ENCODE data around the gene ARHGAP10.
"Not testable (repeated sequence)": the region's sequence is repeated elsewhere in the genome, so short reads cannot be mapped to it uniquely, and the experiment has no call there.

Gene ARHGAP10

GRCh38 chr4:147853706-147854105, 121.8 kb downstream of the ARHGAP10 start:
- DNase-seq (ENCODE audit: low spot score) = peak; percentile 82

DNA sequence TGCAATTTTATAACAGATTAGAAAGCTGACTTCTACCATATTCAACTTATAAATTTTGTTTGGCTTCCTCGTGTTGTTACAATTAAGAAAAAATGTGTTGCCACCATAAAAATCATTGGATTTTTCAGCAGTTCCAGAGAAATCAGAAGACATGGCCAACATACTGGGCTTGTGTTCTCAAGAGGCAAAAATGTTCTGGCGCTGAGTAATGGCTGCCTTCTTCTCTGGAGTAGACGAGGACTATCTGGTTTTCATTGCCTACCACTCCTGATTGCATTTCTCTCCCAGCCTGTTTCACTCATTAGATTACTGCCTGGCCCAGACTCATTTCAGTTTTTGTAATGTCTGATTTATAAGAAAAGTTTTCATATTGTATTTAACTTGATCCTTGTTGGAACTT, 122.3 kb downstream of the ARHGAP10 start:
- DNase-seq (ENCODE audit: low spot score) = no peak

- DNase-seq (ENCODE audit: low spot score) = no peak
Observed at GRCh38 chr4:147855571-147856009, 123.7 kb downstream of the ARHGAP10 start.

DNA sequence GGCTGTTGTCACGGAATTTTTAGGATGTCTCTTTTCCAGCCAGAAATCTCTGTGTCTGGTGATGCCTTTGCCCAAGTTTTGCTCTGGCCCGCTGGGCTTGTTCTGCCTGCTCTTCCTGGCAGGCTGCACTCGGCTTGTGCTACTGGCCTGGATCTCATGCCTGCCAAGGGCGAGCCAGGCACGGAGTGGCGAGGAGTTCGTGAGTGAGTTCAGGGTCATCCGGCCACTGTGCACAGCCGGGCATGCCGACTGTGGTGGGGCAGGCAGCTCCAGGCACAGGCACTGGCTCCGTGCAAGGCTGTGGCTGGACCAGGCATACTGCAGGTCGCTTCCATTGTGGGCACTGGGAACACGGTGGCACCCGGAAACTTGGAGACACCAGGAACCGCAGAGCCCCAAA, 129.1 kb downstream of the ARHGAP10 start:
- DNase-seq (ENCODE audit: low spot score) = no peak

DNA sequence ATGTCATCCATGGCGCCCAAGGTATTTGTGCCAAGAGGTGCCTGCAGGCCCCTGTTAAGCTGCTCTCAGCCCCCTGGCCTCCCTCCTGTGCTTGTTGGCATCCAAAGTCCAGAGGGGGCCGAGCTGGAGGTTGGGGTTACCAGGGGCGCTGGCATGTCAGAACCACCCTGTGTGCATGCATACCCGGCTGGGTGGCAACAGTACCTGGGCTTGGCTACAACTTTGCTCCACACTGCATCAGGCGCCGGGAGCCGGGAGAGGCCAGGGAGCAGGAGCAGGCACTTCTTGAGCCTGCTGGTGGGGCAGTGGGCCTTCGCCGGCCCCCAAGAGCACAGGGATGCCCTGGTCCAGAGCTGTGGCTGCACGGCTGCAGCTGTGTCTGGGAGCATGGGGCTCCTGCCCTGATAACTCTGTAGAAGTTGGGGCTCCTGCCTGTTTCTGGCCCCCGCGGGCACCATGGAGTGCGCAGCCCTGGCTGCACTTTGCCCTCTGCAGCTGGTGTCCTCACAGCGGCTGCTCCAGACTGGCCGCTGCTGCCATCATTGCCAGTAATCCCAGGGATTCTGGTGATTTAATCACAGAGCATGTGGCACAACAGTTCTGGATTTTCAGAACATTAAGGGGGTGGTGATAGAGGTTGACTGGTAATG, 130.3 kb downstream of the ARHGAP10 start:
- no peak for DNase-seq (ENCODE audit: low spot score)

- no peak for DNase-seq (ENCODE audit: low spot score)
Observed at GRCh38 chr4:147863111-147863747, 131.3 kb downstream of the ARHGAP10 start.

DNA sequence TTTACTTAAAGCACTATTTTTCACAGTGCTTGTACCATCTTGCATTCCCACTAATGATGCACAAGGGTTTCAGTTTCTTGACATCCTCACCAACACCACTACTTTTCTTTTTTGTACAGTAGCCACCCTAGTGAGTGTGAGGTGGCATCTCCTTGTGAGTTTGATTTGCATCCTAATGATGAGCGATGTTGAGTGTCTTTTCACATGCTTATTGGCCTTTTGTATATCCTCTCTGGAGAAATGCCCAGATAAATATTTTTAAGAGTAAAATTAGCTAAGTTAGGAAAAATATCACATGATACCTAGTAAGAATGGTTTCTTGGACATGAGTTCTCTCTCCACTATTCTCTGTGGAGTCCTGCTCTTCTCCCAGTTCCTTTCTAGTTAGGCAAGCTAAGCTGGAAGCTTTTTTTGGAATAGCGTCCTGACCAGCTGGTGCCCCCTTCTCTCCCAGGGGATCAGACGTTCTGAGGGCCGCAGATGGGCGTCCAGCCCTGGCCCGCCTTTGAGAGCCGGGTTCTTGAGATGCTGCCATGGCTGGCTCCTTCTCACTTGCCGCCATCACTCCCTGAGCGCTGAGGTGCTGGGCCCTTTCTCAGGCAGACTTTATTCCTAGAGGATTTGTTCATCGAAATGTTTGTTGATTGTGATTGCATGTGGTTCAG, 132.1 kb downstream of the ARHGAP10 start:
- no peak for DNase-seq (ENCODE audit: low spot score)

DNA sequence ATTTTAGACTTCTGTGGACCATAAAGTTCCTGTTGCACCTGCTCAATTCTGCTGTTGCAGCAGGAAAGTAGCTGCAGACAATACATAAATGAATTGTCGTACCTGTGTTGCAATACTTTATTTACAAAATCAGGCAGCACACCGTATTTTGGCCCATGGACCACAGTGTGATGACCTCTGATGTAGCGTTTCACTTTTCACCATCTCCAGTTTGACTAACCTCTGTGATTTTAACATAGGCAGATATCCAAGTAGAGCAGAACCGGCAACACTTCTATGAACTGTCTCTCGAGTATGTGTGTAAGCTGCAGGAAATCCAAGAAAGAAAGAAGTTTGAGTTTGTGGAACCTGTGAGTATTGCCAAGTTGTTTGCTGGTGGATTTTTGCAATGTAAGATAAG, 132.7 kb downstream of the ARHGAP10 start:
- no peak for DNase-seq (ENCODE audit: low spot score)

DNA sequence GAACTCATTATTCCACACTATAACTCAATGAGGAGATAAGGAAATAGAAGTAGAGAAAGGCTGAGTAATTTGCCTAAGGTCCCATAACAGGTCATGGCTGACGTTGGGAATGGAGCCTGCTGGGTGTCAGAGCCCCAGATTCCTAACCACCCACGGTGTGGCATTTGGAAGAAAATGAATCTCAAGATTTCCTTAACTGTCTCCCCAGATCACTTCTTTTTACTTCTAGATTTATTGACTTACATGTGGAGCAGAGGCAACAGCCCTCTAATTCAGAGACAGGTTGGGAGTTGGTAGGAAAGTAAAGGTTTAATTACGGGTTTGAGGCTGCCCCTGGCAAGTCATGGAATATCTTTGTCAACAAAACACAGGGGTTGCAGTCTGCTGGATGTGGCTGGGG, 134.0 kb downstream of the ARHGAP10 start:
- DNase-seq (ENCODE audit: low spot score) = no peak

DNA sequence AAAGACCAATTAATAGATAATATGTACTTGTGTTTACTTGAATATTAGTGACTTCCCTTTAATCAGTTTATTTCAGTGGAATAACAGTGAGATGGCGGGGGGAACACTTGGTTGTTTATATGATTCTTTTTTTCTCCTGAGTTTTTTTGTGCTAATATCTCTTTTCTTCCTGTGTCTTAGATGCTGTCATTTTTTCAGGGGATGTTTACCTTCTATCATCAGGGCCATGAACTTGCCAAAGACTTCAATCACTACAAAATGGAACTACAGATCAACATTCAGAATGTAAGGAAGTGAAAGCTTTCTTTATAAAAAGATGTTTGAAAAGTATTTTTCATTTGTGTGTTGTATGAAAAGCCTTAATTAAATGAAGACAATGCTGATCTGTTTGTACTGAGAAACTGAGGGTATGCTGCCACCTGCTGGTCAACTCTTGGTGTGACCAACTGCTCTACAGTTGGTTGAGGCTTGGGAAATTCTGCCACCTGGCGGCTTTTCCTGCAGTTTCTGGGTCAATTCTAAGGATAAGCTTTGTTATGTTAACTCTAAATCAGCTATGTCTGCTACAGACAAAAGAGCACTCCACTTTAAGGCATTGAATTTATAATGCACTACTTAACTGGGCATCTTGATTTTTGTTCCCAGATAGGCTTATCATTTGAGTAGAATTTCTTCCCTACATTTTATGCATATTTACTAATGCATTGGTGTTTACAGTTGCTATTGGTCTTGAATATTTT, 134.8 kb downstream of the ARHGAP10 start:
- peak; percentile 83 for DNase-seq (ENCODE audit: low spot score)

- no peak for DNase-seq (ENCODE audit: low spot score)
Observed at GRCh38 chr4:147874109-147874508, 142.2 kb downstream of the ARHGAP10 start.

- DNase-seq (ENCODE audit: low spot score) = no peak
Observed at GRCh38 chr4:147877308-147877771, 145.5 kb downstream of the ARHGAP10 start.

GRCh38 chr4:147879676-147880075, 147.8 kb downstream of the ARHGAP10 start:
- no peak for DNase-seq (ENCODE audit: low spot score)

GRCh38 chr4:147880511-147880910, 148.6 kb downstream of the ARHGAP10 start:
- no peak for DNase-seq (ENCODE audit: low spot score)

GRCh38 chr4:147884536-147884935, 152.6 kb downstream of the ARHGAP10 start:
- DNase-seq (ENCODE audit: low spot score) = no peak

DNA sequence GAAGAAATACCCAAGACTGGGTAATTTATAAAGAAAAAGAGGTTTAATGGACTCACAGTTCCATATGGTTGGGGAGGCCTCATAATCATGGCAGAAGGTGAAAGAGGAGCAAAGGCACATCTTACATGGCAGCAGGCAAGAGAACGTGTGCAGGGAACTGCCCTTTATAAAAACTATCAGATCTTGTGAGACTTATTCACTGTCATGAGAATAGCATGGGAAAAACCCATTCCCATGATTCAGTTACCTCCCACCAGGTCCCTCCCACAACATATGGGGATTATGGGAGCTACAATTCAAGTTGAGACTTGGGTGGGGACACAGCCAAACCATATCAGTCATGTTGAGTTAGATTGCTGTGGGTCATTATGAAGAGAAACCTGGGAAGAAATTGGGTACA, 153.3 kb downstream of the ARHGAP10 start:
- not testable (repeated sequence) for DNase-seq (ENCODE audit: low spot score)

GRCh38 chr4:147891476-147892115, 159.7 kb downstream of the ARHGAP10 start:
- no peak for DNase-seq (ENCODE audit: low spot score)

GRCh38 chr4:147899512-147899911, 167.6 kb downstream of the ARHGAP10 start:
- no peak for DNase-seq (ENCODE audit: low spot score)

- no peak for DNase-seq (ENCODE audit: low spot score)
Observed at GRCh38 chr4:147901388-147901787, 169.5 kb downstream of the ARHGAP10 start.

GRCh38 chr4:147901916-147902315, 170.0 kb downstream of the ARHGAP10 start:
- no peak for DNase-seq (ENCODE audit: low spot score)

DNA sequence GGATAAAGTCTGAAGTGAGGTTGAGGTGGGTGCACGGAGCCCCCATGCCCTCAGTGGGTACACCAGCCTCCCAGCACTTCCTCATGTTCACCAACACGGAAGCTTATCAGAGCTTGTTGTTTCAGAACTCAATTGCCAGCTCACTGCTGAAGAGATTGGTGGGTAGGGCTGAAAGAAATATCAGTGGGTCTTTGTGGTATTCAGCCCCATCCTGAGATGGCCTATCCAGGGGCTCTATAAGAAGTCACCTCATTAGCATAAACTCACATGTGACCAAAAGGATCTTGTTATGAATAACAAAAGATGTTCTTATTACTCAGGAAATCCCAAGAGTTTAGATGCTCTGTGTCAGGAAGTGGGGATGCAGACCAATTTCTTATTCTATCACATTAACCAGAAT, 177.3 kb downstream of the ARHGAP10 start:
- no peak for DNase-seq (ENCODE audit: low spot score)

GRCh38 chr4:147910315-147910714, 178.4 kb downstream of the ARHGAP10 start:
- no peak for DNase-seq (ENCODE audit: low spot score)
